GM08714 (cell line): Measurements from ENCODE around the gene IFI27L1.

Source experiments
- H3K4me3 ChIP-seq: fragments of 200-500 bp; sonication (Bioruptor generic); 2 replicates; pipeline ENCODE4 v1.5.1; 2014; ENCODE audit warnings: mild to moderate bottlenecking, low read length, inconsistent platforms
- ZNF274 ChIP-seq: IDR thresholded peaks from 2 replicates; pipeline ENCODE4 v1.6.1; 2012; ENCODE audit warnings: mild to moderate bottlenecking, low read depth, low read length

The IFI27L1 gene

DNA sequence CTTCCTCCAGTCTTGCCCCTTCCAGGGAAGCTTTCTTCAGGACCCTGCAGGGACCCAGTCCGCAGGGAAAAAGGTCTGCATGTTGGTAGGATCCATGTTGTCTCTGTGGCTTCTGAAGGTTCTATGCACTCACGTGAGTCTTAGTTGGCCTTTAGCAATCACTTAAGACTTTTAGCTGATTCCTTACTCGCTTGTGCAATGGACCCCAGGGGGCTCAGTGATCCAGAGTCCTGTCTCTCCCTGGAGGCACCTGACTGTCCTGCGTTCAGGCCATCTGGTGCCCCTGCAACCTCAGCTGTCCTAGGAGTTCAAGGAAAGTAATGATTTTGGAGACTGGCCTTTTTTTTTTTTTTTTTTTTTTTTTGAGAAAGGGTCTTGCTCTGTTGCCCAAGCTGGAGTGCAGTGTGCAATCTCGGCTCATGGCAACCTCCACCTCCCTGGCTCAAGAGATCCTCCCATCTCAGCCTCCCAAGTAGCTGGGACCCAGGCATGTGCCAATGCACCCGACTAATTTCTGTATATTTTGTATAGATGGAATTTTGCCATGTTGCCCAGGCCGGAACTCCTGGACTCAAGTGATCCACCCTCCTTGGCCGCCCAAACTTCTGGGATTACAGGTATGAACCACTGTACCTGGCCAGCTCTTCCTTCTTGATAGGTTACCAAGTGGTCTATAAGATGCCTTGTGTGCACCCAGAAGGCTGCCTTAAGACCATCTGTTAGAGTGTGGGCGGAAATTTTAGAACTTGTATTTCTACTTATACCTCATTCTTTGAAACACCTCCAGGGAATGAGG, 43.7 kb downstream of the IFI27L1 start:
- TF ChIP-seq ZNF274: no peak
- H3K4me3 ChIP-seq: no peak overlapping the region

GRCh38 chr14:94125659-94126418, 44.7 kb downstream of the IFI27L1 start:
- no peak for TF ChIP-seq ZNF274
- no peak overlapping the region for H3K4me3 ChIP-seq

DNA sequence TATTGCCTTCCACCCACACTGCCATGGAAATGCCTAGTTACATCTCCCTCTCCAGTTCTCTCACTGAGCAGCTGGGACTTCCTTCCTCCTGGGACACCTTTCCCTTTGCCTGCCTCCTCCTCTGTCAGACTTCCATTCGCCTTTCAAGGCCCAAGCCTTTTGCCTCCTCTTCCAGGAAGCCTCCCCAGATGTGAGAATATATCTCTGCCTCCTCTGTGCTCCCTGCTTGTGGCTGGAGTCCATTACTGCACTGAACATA, 45.2 kb downstream of the IFI27L1 start:
- no peak overlapping the region for H3K4me3 ChIP-seq
- TF ChIP-seq ZNF274: no peak

DNA sequence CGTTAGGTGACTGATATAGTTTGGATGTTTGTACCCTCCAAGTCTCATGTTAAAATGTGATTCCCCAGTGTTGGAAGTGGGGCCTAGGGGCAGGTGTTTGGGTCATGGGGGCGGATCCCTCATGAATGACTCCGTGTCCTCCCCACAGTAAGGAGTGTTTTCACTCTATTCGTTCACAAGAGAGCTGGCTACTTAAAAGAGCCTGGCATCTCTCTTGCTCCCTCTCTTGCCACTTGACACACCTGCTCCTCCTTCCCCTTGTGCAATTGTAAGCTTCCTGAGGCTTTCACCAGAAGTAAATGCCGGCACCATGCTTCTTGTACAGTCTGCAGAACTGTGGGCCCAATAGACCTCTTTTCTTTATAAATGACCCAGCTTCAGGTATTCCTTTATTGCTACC, 45.7 kb downstream of the IFI27L1 start:
- no peak overlapping the region for H3K4me3 ChIP-seq
- TF ChIP-seq ZNF274: no peak

DNA sequence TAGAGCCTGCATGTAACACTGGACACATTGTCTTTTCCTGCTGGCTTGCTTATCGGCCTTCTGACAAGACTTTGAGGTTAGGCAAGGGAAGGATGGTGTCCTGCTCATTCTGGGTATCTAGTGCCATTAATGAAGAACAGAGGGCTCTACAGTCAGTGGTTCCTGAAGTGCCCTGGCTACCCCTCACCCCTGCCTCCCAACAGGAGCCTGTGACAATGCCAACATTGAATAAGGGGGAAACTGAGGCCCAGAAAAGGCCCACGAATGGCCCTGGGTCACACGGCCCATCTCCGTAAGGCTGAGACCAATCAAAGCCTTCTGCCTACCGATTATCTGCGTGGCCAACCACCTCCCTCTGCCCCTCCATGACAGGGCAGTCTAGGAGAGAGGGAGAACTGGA, 46.2 kb downstream of the IFI27L1 start:
- H3K4me3 ChIP-seq: no peak overlapping the region
- TF ChIP-seq ZNF274: no peak

GRCh38 chr14:94128216-94128839, 47.2 kb downstream of the IFI27L1 start:
- TF ChIP-seq ZNF274: no peak
- H3K4me3 ChIP-seq: peak overlapping the region; percentile 77; the same call in 1 of the 2 replicates

- peak within 1 kb of the TSS; percentile 77 for H3K4me3 ChIP-seq
- TF ChIP-seq ZNF274: no peak
These were observed 48.1 kb downstream of the IFI27L1 start, which contains the start of gene IFI27L2 for GRCh38 chr14:94129111-94129757. Gene IFI27L2, minus strand, starts transcription at chr14:94129604. Its CDS starts 40 bp downstream, at chr14:94129564.

GRCh38 chr14:94129758-94130414, 48.8 kb downstream of the IFI27L1 start:
- TF ChIP-seq ZNF274: no peak

GRCh38 chr14:94132285-94132887, 51.3 kb downstream of the IFI27L1 start:
- no peak overlapping the region for H3K4me3 ChIP-seq
- TF ChIP-seq ZNF274: no peak

More at GRCh38 chr14:94129758-94130414, 48.8 kb downstream of the IFI27L1 start:
- peak overlapping the region; percentile 77 for H3K4me3 ChIP-seq

DNA sequence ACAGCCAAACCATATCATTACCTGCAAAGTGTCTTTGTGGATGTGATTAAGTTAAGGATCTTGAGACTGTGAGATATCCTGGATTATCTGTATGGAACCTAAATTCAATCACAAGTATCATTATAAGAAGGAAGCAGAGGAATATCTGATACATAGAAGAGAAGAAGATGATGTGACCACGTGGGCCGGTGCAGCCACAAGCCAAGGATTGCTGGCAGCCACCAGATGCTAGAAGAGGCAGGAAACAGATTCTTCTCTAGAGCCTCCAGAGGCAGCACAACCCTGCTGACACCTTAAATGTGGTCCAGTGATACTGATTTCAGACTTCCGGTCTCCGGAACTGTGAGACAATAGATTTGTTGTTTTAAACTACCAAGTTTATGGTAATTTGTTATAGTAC, 54.4 kb downstream of the IFI27L1 start:
- H3K4me3 ChIP-seq: no peak overlapping the region
- no peak for TF ChIP-seq ZNF274

DNA sequence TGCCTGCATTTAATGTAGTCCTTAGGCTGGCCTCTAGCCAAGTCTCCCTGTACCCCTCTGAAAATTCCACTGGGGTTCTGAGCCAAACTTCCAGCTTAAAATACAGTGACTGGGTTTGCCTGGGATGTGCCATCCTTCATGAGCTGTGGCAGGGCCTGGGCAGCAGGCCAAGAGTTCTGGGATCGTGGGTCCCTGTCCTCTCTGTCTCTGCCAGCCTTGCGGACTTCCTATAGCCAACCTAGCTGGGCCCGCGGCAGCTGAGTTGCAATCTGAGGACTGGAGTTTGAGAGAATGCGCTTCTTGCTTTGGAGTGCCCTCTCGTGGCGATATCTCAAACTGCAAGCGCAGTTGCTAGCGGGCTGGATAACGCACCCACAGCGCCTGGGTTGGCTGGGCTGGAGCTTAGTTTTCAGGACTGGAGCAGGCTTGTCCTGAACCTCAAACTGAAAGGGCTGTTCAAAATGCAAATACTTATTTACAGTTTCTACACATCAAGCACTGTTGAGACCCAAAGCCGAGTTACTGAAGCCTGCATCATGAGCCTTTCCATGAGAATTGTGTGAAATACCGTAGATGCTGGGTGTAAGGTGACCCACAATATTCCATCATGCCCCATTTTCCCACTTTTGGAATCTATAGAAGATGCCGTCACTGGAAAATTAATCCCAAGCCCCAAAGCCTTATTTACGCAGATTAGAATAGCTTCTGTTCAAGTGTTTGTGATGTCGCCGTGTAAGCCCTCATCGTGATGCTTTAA, 55.6 kb downstream of the IFI27L1 start:
- no peak for TF ChIP-seq ZNF274
- no peak overlapping the region for H3K4me3 ChIP-seq

DNA sequence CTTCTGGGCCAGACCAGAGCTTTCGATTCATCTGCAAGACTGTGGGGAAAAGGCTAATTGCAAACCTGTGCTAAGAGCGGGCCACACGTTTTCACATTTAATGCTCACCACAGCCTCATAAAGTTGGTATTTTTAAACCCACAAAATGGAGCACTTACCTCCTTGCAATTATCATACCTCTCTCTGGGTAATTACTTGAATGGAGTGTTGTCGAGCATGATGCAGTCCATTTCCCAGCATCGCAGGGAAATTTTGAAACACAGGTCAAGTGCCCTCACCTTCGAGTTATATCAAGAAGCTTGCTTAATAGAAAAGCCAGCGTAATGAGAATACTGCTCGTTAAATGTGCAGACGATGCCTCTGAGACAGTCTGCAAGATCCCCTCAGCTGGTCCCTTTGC, 57.1 kb downstream of the IFI27L1 start:
- no peak overlapping the region for H3K4me3 ChIP-seq
- TF ChIP-seq ZNF274: no peak

DNA sequence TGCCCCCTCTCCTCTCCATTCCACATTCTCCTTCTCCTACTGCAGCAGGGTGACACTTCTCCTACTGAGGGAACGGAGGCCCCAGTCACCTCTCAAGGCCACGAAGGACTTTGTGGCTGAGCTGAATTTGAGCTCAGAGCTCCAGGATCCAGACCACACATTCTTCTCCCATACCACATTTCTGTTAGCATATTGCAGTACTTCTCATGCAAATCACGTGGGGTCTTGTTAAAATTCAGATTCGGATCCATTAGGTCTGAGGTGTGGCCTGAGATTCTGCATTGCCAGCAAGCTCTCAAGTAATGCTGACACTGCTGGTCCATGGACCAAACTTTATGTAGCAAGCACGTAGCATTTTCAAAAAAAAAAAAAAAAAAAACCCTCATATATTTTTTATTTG, 57.9 kb downstream of the IFI27L1 start:
- no peak for TF ChIP-seq ZNF274
- no peak overlapping the region for H3K4me3 ChIP-seq
